Measurements from ENCODE around the gene RABL3.

DNA sequence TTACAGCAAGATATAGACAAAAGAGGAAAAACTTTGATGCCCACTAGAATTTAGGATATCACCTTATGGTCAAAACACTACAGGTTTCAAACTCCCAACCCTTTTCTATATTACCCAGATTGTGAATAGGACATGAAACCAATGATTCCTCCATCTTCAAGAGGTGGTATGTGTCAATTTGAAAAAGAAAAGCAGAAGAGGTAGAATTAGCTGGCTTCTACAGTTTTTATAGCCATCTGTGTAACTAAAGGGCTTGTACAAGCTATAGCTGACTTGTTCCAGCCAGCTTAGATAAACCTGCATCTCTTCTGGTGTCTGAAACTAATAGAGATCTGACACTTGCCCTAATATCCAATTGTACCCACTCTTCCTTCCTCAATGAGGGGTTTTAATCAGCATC, 35.4 kb downstream of the RABL3 start:
- TF ChIP-seq CTCF (IDR thresholded peaks at IDR 0.05) (no peak), EP300 (IDR thresholded peaks at IDR 0.05) (no peak), POLR2AphosphoS5 (IDR thresholded peaks at IDR 0.05) (no peak)

Data from sigmoid colon (tissue), 4 donors.